Keratinocyte (primary cell): ENCODE measurements around the gene MPZL2. TPM values are rescaled to one million over a fixed set of nuclear protein-coding genes. Genes with fewer than 3 reads are reported as not detected.

Experiments used
- DNase-seq: peaks from one replicate; pipeline ENCODE4 v3.0.0-alpha.2; 2011; ENCODE audit warnings: low read depth, missing footprints, low spot score
- FAIRE-seq: peaks from 2 replicates; lab custom pipeline; 2011; peaks lifted over from hg19 to GRCh38; lab: Jason Lieb, UNC
- H2AFZ ChIP-seq: 2 replicates; pipeline ENCODE4 v1.6.0; 2012; ENCODE audit warnings: low read length, control low read depth, inconsistent platforms; ENCODE audit not compliant: control insufficient read depth
- H3K27ac ChIP-seq: 2 replicates; pipeline ENCODE4 v1.5.1; 2011; ENCODE audit warnings: low read length; ENCODE audit not compliant: control insufficient read depth, insufficient read depth
- H3K27me3 ChIP-seq: 3 replicates; pipeline ENCODE4 v1.6.0; 2011; ENCODE audit warnings: low read length; ENCODE audit not compliant: control insufficient read depth, insufficient read depth; ENCODE audit errors: extremely low read depth
- H3K36me3 ChIP-seq, 2 experiments: 2 replicates in 1 of 2; 3 replicates in 1 of 2; pipeline ENCODE4 v1.5.1; 2011; ENCODE audit warnings: low read length in 2 of 2, mild to moderate bottlenecking in 1 of 2; ENCODE audit not compliant: control insufficient read depth in 2 of 2, insufficient read depth in 2 of 2; ENCODE audit errors: extremely low read depth in 1 of 2
- H3K4me1 ChIP-seq: 3 replicates; pipeline ENCODE4 v1.5.1; 2011; ENCODE audit warnings: low read length; ENCODE audit not compliant: control insufficient read depth, insufficient read depth; ENCODE audit errors: extremely low read depth
- H3K4me2 ChIP-seq: 3 replicates; pipeline ENCODE4 v1.6.0; 2011; ENCODE audit warnings: low read depth, low read length; ENCODE audit not compliant: control insufficient read depth, insufficient read depth; ENCODE audit errors: extremely low read depth
- H3K4me3 ChIP-seq, 3 experiments: fragments of 200-600 bp in 1 of 3; sonication (generic) in 1 of 3; 2 replicates in 2 of 3; 3 replicates in 1 of 3; pipeline ENCODE4 v1.5.1; 2011 to 2016; ENCODE audit warnings: low read length in 3 of 3, mild to moderate bottlenecking in 3 of 3, control low read depth in 2 of 3, inconsistent platforms in 1 of 3, low read depth in 1 of 3, mixed read lengths in 1 of 3, mixed run types in 1 of 3, moderate library complexity in 1 of 3; ENCODE audit not compliant: control insufficient read depth in 2 of 3, insufficient read depth in 2 of 3; ENCODE audit errors: extremely low read depth in 1 of 3
- H3K79me2 ChIP-seq: 2 replicates; pipeline ENCODE4 v1.6.0; 2012; ENCODE audit warnings: low read length; ENCODE audit not compliant: control insufficient read depth, insufficient read depth
- H3K9ac ChIP-seq: 3 replicates; pipeline ENCODE4 v1.6.0; 2011; ENCODE audit warnings: low read length; ENCODE audit not compliant: control insufficient read depth, insufficient read depth; ENCODE audit errors: extremely low read depth
- H3K9me1 ChIP-seq: 3 replicates; pipeline ENCODE4 v1.6.0; 2011; ENCODE audit warnings: low read length; ENCODE audit not compliant: control insufficient read depth, insufficient read depth; ENCODE audit errors: extremely low read depth
- H3K9me3 ChIP-seq: 2 replicates; pipeline ENCODE4 v1.5.1; 2012; ENCODE audit warnings: low read depth, low read length; ENCODE audit not compliant: control insufficient read depth
- H4K20me1 ChIP-seq: 3 replicates; pipeline ENCODE4 v1.6.0; 2011; ENCODE audit warnings: low read length; ENCODE audit not compliant: control insufficient read depth, insufficient read depth; ENCODE audit errors: extremely low read depth
- CTCF ChIP-seq, 3 experiments: IDR thresholded peaks in 1 of 3; conservative IDR thresholded peaks in 1 of 3; optimal IDR thresholded peaks in 1 of 3; 2 replicates in 2 of 3; 3 replicates in 1 of 3; pipeline versions ENCODE3 to v1.5.1; 2011; ENCODE audit warnings: low read length in 3 of 3, mild to moderate bottlenecking in 3 of 3, moderate library complexity in 2 of 3, control low read depth in 1 of 3, inconsistent platforms in 1 of 3; ENCODE audit not compliant: insufficient read depth in 2 of 3; ENCODE audit errors: extremely low read depth in 1 of 3
- EZH2 ChIP-seq: IDR thresholded peaks from one replicate; pipeline ENCODE4 v1.6.1; 2012; ENCODE audit warnings: inconsistent platforms, mild to moderate bottlenecking, low read length, moderate library complexity
- dilution Hi-C: fragments of 300-500 bp; cut with MboI; formaldehyde crosslinking; loops from one replicate; pipeline ENCODE4 v1.7.0; 2020; ENCODE audit warnings: low sequenced_read_pairs; ENCODE audit not compliant: extremely low pct_ligation_motif_present
- polyA plus RNA-seq, 5 experiments: library from polyadenylated mRNA; depleted of rRNA in 3 of 5; stranded (reverse) in 3 of 5; stranded (forward) in 1 of 5; unstranded in 1 of 5; fragments of >200 nt; gene quantifications; 1 replicate in 1 of 5; 2 replicates in 3 of 5; 3 replicates in 1 of 5; pipeline versions ENCODE4 v1.2.1 to v1.2.3, GENCODE V29; 2011 to 2012; ENCODE audit warnings: missing spikeins in 2 of 5, low read depth in 1 of 5, low replicate concordance in 1 of 5

MPZL2 gene
- polyA plus RNA-seq, 1 donor (not counting 4 experiments of a cell fraction or from before 2014, with no cell fraction given) = 225 TPM

GRCh38 chr11:118286545-118286944 is 22.4 kb upstream of the MPZL2 start:
- H3K4me3 ChIP-seq = no peak overlapping the region

GRCh38 chr11:118283756-118284350 is 19.8 kb upstream of the MPZL2 start:
- H3K4me2 ChIP-seq = no peak overlapping the region
- peaks cover 21% of the 10 kb centered on the region for H3K4me1 ChIP-seq
- no peak overlapping the region for H3K9ac ChIP-seq
- FAIRE-seq = no peak
- no peaks in the 10 kb centered on the region for H4K20me1 ChIP-seq
- no peak overlapping the region for H3K4me3 ChIP-seq
- no peaks in the 10 kb centered on the region for H3K36me3 ChIP-seq
- no peaks in the 10 kb centered on the region for H3K9me3 ChIP-seq
- DNase-seq = no peak
- H3K27me3 ChIP-seq = no peaks in the 10 kb centered on the region
- H3K27ac ChIP-seq = no peak overlapping the region
- TF ChIP-seq EZH2 = no peak
- TF ChIP-seq CTCF (optimal IDR thresholded peaks at IDR 0.05 in 1 of 3, IDR thresholded peaks at IDR 0.05 in 1 of 3, conservative IDR thresholded peaks at IDR 0.05 in 1 of 3; ENCODE audit: extremely low read depth in 1 of 3, insufficient read depth in 2 of 3, low read length in 3 of 3) = no peak
- no peaks in the 10 kb centered on the region for H3K79me2 ChIP-seq
- H2AFZ ChIP-seq = peak overlapping the region; percentile 46
- no peaks in the 10 kb centered on the region for H3K9me1 ChIP-seq
- dilution Hi-C loops = no loop called here

More at GRCh38 chr11:118286545-118286944, 22.4 kb upstream of the MPZL2 start:
- H4K20me1 ChIP-seq = no peaks in the 10 kb centered on the region
- DNase-seq (no peak), FAIRE-seq (no peak)
- no peaks in the 10 kb centered on the region for H3K9me3 ChIP-seq
- H3K9ac ChIP-seq = no peak overlapping the region
- H3K4me2 ChIP-seq = peak overlapping the region; percentile 16
- no peaks in the 10 kb centered on the region for H3K27me3 ChIP-seq
- dilution Hi-C loops = no loop called here
- H3K9me1 ChIP-seq = no peaks in the 10 kb centered on the region
- peaks cover 19% of the 10 kb centered on the region for H3K4me1 ChIP-seq
- TF ChIP-seq CTCF (optimal IDR thresholded peaks at IDR 0.05 in 1 of 3, IDR thresholded peaks at IDR 0.05 in 1 of 3, conservative IDR thresholded peaks at IDR 0.05 in 1 of 3; ENCODE audit: extremely low read depth in 1 of 3, insufficient read depth in 2 of 3, low read length in 3 of 3) = no peak
- no peak overlapping the region for H2AFZ ChIP-seq
- no peak overlapping the region for H3K27ac ChIP-seq
- no peaks in the 10 kb centered on the region for H3K79me2 ChIP-seq
- H3K36me3 ChIP-seq = no peaks in the 10 kb centered on the region
